Natural killer cell (primary cell): ENCODE results near the gene SH3GL1. TPM values are rescaled to one million over a fixed set of nuclear protein-coding genes. Genes with fewer than 3 reads are reported as not detected.
A peak's percentile ranks its signal among the peaks of the same experiment; 100 is the strongest.

Experiments
- ATAC-seq, 3 donors: fragments of 150-1000 bp in 2 of 3; fragments of 200-7000 bp in 1 of 3; cut with Tn5 transposase; 1 replicate in 1 of 3; 2 replicates in 2 of 3; pipeline ENCODE4 v1.10.0; 2021; ENCODE audit warnings: mild to moderate bottlenecking in 2 of 3, moderate library complexity in 2 of 3
- DNase-seq, 2 donors: peaks; one replicate each; pipeline versions ENCODE4 v3.0.0 to v3.0.0-alpha.2; 2013 to 2021; ENCODE audit warnings: mixed read lengths in 1 of 2
- H3K27ac ChIP-seq: one replicate; pipeline ENCODE4 v1.5.1; 2013; ENCODE audit warnings: mild to moderate bottlenecking, low read length
- H3K27me3 ChIP-seq: one replicate; pipeline ENCODE4 v1.6.1; 2013; ENCODE audit warnings: low read length; ENCODE audit not compliant: control insufficient read depth, insufficient read depth
- H3K36me3 ChIP-seq: one replicate; pipeline ENCODE4 v1.6.1; 2013; ENCODE audit warnings: low read length; ENCODE audit not compliant: control insufficient read depth, insufficient read depth
- H3K4me1 ChIP-seq: one replicate; pipeline ENCODE4 v1.6.1; 2013; ENCODE audit warnings: low read length; ENCODE audit not compliant: control insufficient read depth, insufficient read depth
- H3K4me3 ChIP-seq: one replicate; pipeline ENCODE4 v1.5.1; 2013; ENCODE audit warnings: low read length
- H3K9me3 ChIP-seq: one replicate; pipeline ENCODE4 v1.6.1; 2013; ENCODE audit warnings: low read length; ENCODE audit not compliant: control insufficient read depth, insufficient read depth
- H3K27ac Mint-ChIP-seq, 2 donors: one replicate each; pipeline ENCODE4 v1.8.0; 2022; ENCODE audit warnings: mild to moderate bottlenecking in 2 of 2, mixed read lengths in 2 of 2, moderate library complexity in 1 of 2
- H3K27me3 Mint-ChIP-seq, 2 donors: one replicate each; pipeline ENCODE4 v1.8.0; 2022; ENCODE audit warnings: low read depth in 2 of 2, mixed read lengths in 2 of 2
- H3K36me3 Mint-ChIP-seq: one replicate; pipeline ENCODE4 v1.8.0; 2022; ENCODE audit warnings: mixed read lengths
- H3K4me1 Mint-ChIP-seq, 2 donors: one replicate each; pipeline ENCODE4 v1.8.0; 2022; ENCODE audit warnings: mixed read lengths in 2 of 2
- H3K4me3 Mint-ChIP-seq: one replicate; pipeline ENCODE4 v1.8.0; 2022; ENCODE audit warnings: mild to moderate bottlenecking, moderate library complexity, mixed read lengths
- H3K9me3 Mint-ChIP-seq, 2 donors: one replicate each; pipeline ENCODE4 v1.8.0; 2022; ENCODE audit warnings: mixed read lengths in 2 of 2
- CTCF ChIP-seq: fragments of 200-600 bp; IDR thresholded peaks from one replicate; pipeline ENCODE4 v1.8.0; 2022; ENCODE audit warnings: antibody characterized with exemption
- WGBS: methylation state at CpG from one replicate; pipeline ENCODE4 v1.1.7; 2013; ENCODE audit warnings: missing lambda C conversion rate; ENCODE audit not compliant: insufficient coverage; 5-methylcytosine and 5-hydroxymethylcytosine counted together
- intact Hi-C: fragments of 100-400 bp; cut with micrococcal nuclease; formaldehyde crosslinking; loops from one replicate; pipeline ENCODE4 v1.14.2; 2022
- total RNA-seq, 4 donors: library from RNA; stranded (reverse); fragments of 120-200 nt in 1 of 4; gene quantifications; one replicate each; pipeline versions ENCODE4 v1.2.3 to v1.2.4, GENCODE V29; 2013 to 2022

The SH3GL1 gene
- total RNA-seq, 3 donors from 2014 or later (not counting 1 experiment from before 2014, with no cell fraction given), result 43.9 to 55.7 (median 49.2) TPM

GRCh38 chr19:4354897-4355296, 45.5 kb downstream of the SH3GL1 start:
- H3K4me1 Mint-ChIP-seq, result peaks cover 0 to 12% of the 10 kb centered on the region in 2 donors
- Histone ChIP-seq H3K27ac (no peak overlapping the region), H3K4me1 (peaks cover 13% of the 10 kb centered on the region), H3K36me3 (peaks cover 14% of the 10 kb centered on the region), H3K27me3 (no peaks in the 10 kb centered on the region), H3K9me3 (no peaks in the 10 kb centered on the region), H3K4me3 (no peak overlapping the region)
- no peaks in the 10 kb centered on the region for H3K9me3 Mint-ChIP-seq
- intact Hi-C loops, result no loop called here
- WGBS, result 92% methylated on average over 17 of the region's 17 CpGs
- TF ChIP-seq CTCF, result no peak
- H3K27me3 Mint-ChIP-seq, result no peaks in the 10 kb centered on the region
- DNase-seq, result no peak
- H3K27ac Mint-ChIP-seq, result no peak overlapping the region
- ATAC-seq, result no peak
- no peaks in the 10 kb centered on the region for H3K36me3 Mint-ChIP-seq
- H3K4me3 Mint-ChIP-seq, result no peak overlapping the region

GRCh38 chr19:4354282-4354681, 46.1 kb downstream of the SH3GL1 start:
- Histone ChIP-seq H3K27ac (no peak overlapping the region), H3K4me1 (peaks cover 16% of the 10 kb centered on the region), H3K27me3 (no peaks in the 10 kb centered on the region), H3K4me3 (no peak overlapping the region), H3K9me3 (no peaks in the 10 kb centered on the region), H3K36me3 (peaks cover 11% of the 10 kb centered on the region)
- Mint-ChIP-seq H3K9me3 (no peaks in the 10 kb centered on the region), H3K27me3 (no peaks in the 10 kb centered on the region), H3K4me3 (no peak overlapping the region), H3K4me1 (peaks cover 0 to 16% of the 10 kb centered on the region in 2 donors), H3K27ac (no peak overlapping the region), H3K36me3 (no peaks in the 10 kb centered on the region)
- TF ChIP-seq CTCF, result no peak
- intact Hi-C loops, result no loop called here
- ATAC-seq (no peak), DNase-seq (no peak)
- WGBS, result 94% methylated on average over 12 of the region's 12 CpGs

GRCh38 chr19:4352701-4353121, 47.6 kb downstream of the SH3GL1 start:
- Histone ChIP-seq H3K4me1 (peaks cover 27% of the 10 kb centered on the region), H3K27ac (no peak overlapping the region), H3K27me3 (no peaks in the 10 kb centered on the region), H3K4me3 (no peak overlapping the region), H3K36me3 (peaks cover 9% of the 10 kb centered on the region), H3K9me3 (no peaks in the 10 kb centered on the region)
- Mint-ChIP-seq H3K9me3 (no peaks in the 10 kb centered on the region), H3K4me1 (peaks cover 2 to 23% of the 10 kb centered on the region in 2 donors), H3K4me3 (no peak overlapping the region), H3K36me3 (no peaks in the 10 kb centered on the region), H3K27me3 (no peaks in the 10 kb centered on the region), H3K27ac (peak overlapping the region in 1 of 2 donors; percentile 68)
- ATAC-seq (peak; percentile 80 to 91 (median 87)), DNase-seq (peak; percentile 53 to 85)
- intact Hi-C loops, result loop anchor here (1.0 kb wide), 1 partner anchor 85 kb away; no protein-coding TSS in a partner anchor
- TF ChIP-seq CTCF, result peak; percentile 85
- 52% methylated on average over 9 of the region's 9 CpGs for WGBS

GRCh38 chr19:4350726-4351125, 49.6 kb downstream of the SH3GL1 start:
- TF ChIP-seq CTCF, result no peak
- Mint-ChIP-seq H3K4me1 (peaks cover 10 to 38% of the 10 kb centered on the region in 2 donors), H3K36me3 (no peaks in the 10 kb centered on the region), H3K27me3 (no peaks in the 10 kb centered on the region), H3K9me3 (no peaks in the 10 kb centered on the region), H3K27ac (peak overlapping the region in 1 of 2 donors; percentile 74), H3K4me3 (no peak overlapping the region)
- no peak overlapping the region for H3K27ac ChIP-seq
- H3K27me3 ChIP-seq, result no peaks in the 10 kb centered on the region
- no peaks in the 10 kb centered on the region for H3K9me3 ChIP-seq
- peaks cover 41% of the 10 kb centered on the region for H3K4me1 ChIP-seq
- intact Hi-C loops, result no loop called here
- 96% methylated on average over 9 of the region's 9 CpGs for WGBS
- H3K4me3 ChIP-seq, result no peak overlapping the region
- DNase-seq (no peak), ATAC-seq (no peak)
- peaks cover 9% of the 10 kb centered on the region for H3K36me3 ChIP-seq
